Nephron (organoid): ENCODE measurements around the gene CLMN.

ENCODE experiments used
- H3K27ac Mint-ChIP-seq, 3 experiments: 2 replicates each; pipeline ENCODE4 v1.8.0; 2020; ENCODE audit warnings: mixed read lengths in 3 of 3, mild to moderate bottlenecking in 2 of 3, moderate library complexity in 1 of 3
- H3K27me3 Mint-ChIP-seq: 2 replicates; pipeline ENCODE4 v1.8.0; 2021; ENCODE audit warnings: low read depth, mild to moderate bottlenecking, moderate library complexity, mixed read lengths
- H3K36me3 Mint-ChIP-seq: 2 replicates; pipeline ENCODE4 v1.8.0; 2020; ENCODE audit warnings: low read depth, mixed read lengths
- H3K4me1 Mint-ChIP-seq: 2 replicates; pipeline ENCODE4 v1.8.0; 2020; ENCODE audit warnings: mixed read lengths
- H3K4me3 Mint-ChIP-seq, 3 experiments: 2 replicates each; pipeline ENCODE4 v1.8.0; 2020; ENCODE audit warnings: mild to moderate bottlenecking in 3 of 3, mixed read lengths in 3 of 3, moderate library complexity in 2 of 3
- H3K9me3 Mint-ChIP-seq: 2 replicates; pipeline ENCODE4 v1.8.0; 2020; ENCODE audit warnings: mixed read lengths
- TF ChIP-seq, protein P1 (sequence below), 3 experiments: fragments of 200-600 bp; sonication (generic); IDR thresholded peaks; one replicate each; pipeline ENCODE4 v1.5.0; 2021; ENCODE audit warnings: antibody characterized with exemption in 3 of 3; ENCODE audit not compliant: unreplicated experiment in 3 of 3

The CLMN gene

DNA sequence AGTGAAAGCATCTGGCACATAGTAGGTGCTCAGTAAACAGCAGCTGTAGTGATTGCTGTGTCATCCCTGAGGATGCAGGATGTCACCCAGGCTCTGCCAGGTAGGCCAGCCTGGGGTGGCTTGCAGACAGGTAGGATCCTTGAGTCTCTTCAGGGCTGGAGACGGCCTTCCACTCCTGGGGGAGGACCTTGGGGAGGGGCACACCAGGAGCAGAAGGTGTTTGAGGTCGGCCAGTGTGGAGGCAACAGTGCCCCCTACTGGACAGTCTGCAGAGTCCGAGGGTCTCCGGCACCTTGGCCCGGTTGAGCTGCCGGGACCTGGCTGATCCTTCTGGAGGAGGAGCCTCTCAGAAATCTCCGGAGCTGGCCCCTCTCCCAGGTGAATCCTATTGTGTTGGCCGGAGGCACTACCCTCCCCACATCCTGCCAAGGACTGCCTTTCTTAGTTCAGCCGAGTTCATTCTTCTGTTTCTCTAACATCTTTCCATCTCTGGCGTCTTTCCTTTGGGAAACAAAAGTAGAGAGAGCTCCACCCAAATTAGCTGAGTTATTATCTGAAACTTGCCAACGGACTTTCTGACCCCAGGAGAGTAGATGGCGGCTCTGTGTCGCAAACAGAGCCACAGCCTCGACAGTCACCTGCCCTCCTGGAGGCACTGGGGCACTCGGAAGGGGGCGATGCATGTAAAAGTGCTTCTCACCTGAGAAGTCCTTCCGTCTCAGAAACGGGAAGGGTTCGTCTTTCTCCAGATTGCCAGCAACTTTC, 41.8 kb upstream of the CLMN start:
- no peak overlapping the region for H3K27ac Mint-ChIP-seq
- H3K4me1 Mint-ChIP-seq: peaks cover 10% of the 10 kb centered on the region
- no peaks in the 10 kb centered on the region for H3K9me3 Mint-ChIP-seq
- H3K27me3 Mint-ChIP-seq: peaks cover 18% of the 10 kb centered on the region
- H3K36me3 Mint-ChIP-seq: no peaks in the 10 kb centered on the region
- H3K4me3 Mint-ChIP-seq: no peak overlapping the region
- TF ChIP-seq, protein P1, sequence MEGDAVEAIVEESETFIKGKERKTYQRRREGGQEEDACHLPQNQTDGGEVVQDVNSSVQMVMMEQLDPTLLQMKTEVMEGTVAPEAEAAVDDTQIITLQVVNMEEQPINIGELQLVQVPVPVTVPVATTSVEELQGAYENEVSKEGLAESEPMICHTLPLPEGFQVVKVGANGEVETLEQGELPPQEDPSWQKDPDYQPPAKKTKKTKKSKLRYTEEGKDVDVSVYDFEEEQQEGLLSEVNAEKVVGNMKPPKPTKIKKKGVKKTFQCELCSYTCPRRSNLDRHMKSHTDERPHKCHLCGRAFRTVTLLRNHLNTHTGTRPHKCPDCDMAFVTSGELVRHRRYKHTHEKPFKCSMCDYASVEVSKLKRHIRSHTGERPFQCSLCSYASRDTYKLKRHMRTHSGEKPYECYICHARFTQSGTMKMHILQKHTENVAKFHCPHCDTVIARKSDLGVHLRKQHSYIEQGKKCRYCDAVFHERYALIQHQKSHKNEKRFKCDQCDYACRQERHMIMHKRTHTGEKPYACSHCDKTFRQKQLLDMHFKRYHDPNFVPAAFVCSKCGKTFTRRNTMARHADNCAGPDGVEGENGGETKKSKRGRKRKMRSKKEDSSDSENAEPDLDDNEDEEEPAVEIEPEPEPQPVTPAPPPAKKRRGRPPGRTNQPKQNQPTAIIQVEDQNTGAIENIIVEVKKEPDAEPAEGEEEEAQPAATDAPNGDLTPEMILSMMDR (IDR thresholded peaks at IDR 0.05; ENCODE audit: unreplicated experiment in 3 of 3): peak; percentile 47 to 56 (median 49)

DNA sequence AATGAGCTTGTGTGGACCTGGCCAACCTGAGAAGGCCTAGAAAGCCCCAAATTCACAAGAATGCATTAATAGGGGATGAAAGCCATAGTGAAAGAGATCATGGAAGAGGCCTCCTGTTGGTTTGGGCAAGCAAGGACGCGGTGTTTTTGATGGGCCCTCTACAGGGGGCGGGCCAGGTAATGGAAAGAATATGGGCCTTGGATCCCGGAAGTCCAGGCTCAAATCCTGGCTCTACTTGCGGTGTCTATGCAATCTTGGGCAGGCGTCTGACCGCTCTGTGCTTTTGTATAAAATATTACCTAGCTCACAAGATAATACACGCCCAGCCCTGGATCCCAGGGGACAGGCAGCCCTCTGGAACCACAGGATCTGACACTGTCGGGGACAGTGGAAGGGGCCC, 41.1 kb upstream of the CLMN start:
- peak overlapping the region in 1 of 3 experiments; percentile 10 for H3K27ac Mint-ChIP-seq
- no peaks in the 10 kb centered on the region for H3K9me3 Mint-ChIP-seq
- peaks cover 18% of the 10 kb centered on the region for H3K27me3 Mint-ChIP-seq
- H3K4me3 Mint-ChIP-seq: no peak overlapping the region
- H3K36me3 Mint-ChIP-seq: no peaks in the 10 kb centered on the region
- TF ChIP-seq, protein P1 (IDR thresholded peaks at IDR 0.05; ENCODE audit: unreplicated experiment in 3 of 3): no peak
- peaks cover 10% of the 10 kb centered on the region for H3K4me1 Mint-ChIP-seq

DNA sequence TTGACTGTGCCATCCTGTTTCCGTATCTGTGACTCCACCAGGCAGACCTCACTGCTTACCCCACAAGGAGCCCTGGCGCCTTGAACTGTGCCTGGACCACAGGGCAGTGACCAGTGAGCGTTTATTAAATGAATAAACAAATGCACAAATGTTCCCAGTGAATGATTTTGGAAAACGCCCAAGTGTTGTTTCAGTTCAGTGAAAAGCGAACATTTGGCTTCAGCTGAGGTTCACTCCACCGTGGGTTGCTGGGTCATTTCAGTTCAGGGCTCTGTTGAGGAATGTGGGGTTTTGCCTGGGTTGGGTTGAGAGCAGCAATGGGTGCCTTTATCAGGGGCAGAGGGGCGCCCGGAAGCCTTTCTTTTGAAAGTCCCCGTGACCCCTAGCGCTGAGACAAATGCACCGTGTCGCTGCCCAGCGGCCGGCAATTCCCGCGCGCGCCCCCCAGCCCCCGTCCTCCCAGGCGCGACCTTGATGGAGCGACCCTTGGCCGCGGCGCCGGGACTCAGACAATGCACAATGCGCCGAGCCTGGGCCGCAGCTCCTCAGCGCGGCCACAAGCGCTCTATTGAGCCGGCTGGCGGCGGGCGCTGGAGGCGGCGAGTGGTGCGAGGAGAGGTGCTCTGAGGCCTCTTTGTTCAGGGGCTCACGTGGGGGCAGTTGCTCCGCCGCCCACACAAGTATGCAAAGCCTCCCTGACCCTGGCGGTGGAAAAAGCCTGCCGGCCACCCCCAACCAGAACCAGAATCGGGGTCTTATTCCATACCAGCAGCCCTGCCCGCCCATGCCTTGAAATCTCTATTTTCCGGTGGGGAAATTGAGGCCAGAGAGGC, 40.5 kb upstream of the CLMN start:
- Mint-ChIP-seq H3K27ac (peak overlapping the region in 1 of 3 experiments; percentile 10), H3K4me3 (no peak overlapping the region), H3K27me3 (peaks cover 18% of the 10 kb centered on the region), H3K9me3 (peaks cover 3% of the 10 kb centered on the region), H3K4me1 (peaks cover 10% of the 10 kb centered on the region), H3K36me3 (no peaks in the 10 kb centered on the region)
- TF ChIP-seq, protein P1 (IDR thresholded peaks at IDR 0.05; ENCODE audit: unreplicated experiment in 3 of 3): no peak

DNA sequence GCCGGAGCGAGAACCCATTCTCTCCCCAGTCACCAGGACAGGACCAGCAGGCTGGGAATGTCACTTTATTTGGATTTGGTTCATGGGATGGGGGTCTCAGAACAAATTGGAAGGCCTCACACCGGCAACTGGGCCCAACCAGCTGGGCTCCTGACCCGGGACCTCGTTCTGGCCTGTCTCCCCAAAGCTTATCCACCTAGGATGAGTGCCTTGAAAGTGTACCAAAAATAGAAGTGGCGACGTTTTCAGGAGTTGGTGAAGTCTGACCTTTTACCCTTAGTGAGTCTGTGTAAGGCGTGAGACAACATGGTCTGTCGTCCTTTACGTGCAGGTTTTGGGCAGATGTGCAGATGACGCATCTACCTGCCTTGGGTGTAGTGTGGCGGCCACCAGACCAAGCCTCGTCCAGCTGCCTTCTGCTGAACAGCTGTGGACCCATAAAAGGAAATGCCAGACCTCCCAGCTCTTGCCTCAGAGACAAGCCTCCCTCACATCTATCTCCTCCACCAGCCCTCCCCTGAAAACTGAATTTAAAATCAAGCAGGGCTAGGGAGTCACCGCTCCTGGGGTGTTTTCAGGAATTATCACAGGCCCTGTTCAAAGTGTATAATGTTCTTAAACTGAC, 36.6 kb upstream of the CLMN start:
- H3K36me3 Mint-ChIP-seq: no peaks in the 10 kb centered on the region
- TF ChIP-seq, protein P1 (IDR thresholded peaks at IDR 0.05; ENCODE audit: unreplicated experiment in 3 of 3): no peak
- H3K4me1 Mint-ChIP-seq: no peaks in the 10 kb centered on the region
- no peak overlapping the region for H3K27ac Mint-ChIP-seq
- H3K4me3 Mint-ChIP-seq: no peak overlapping the region
- peaks cover 5% of the 10 kb centered on the region for H3K27me3 Mint-ChIP-seq
- peaks cover 12% of the 10 kb centered on the region for H3K9me3 Mint-ChIP-seq

DNA sequence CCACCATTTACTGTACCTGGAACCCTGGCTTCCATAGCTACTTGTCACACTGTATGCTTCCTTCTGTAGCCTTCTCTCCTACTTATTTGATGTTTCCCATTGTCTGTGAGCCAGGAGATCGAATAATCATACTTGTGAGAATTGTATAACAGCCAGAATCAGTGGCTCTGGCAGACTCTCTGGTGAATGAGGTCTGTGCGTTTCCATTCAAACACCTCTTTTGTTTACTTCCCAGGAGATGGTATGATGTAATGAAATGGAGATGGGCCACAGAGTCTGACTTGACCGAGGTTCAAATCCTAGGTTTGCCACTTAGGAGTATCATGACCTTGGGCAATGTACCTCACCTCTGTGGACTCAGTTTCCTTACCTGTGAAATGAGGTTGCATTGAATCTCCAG, 35.7 kb upstream of the CLMN start:
- H3K27ac Mint-ChIP-seq: no peak overlapping the region
- H3K4me3 Mint-ChIP-seq: no peak overlapping the region
- H3K27me3 Mint-ChIP-seq: no peaks in the 10 kb centered on the region
- H3K36me3 Mint-ChIP-seq: no peaks in the 10 kb centered on the region
- no peaks in the 10 kb centered on the region for H3K4me1 Mint-ChIP-seq
- TF ChIP-seq, protein P1 (IDR thresholded peaks at IDR 0.05; ENCODE audit: unreplicated experiment in 3 of 3): no peak
- H3K9me3 Mint-ChIP-seq: peaks cover 12% of the 10 kb centered on the region
